22Rv1 (cell line): ENCODE results near the gene CACHD1.

Source experiments
- CTCF ChIP-seq: fragments of 450-650 bp; IDR thresholded peaks from 2 replicates; pipeline ENCODE4 v1.5.1; 2017; ENCODE audit warnings: mild to moderate bottlenecking
- ZFX ChIP-seq: fragments of 450-650 bp; IDR thresholded peaks from 2 replicates; pipeline ENCODE4 v1.6.1; 2017; ENCODE audit warnings: antibody characterized with exemption, borderline replicate concordance

- TF ChIP-seq CTCF (no peak), ZFX (no peak)
Observed at GRCh38 chr1:64712049-64712448, 242.1 kb downstream of the CACHD1 start.
